DOHH2 (cell line): Measurements from ENCODE around the gene POSTN.

Experiments
- EZH2phosphoT487 ChIP-seq: fragments of 200-600 bp; sonication (generic); IDR thresholded peaks from 2 replicates; pipeline ENCODE4 v1.6.1; 2017; ENCODE audit warnings: borderline replicate concordance, mild to moderate bottlenecking, antibody characterized with exemption, low read length, moderate library complexity, mixed read lengths
- TF ChIP-seq, protein P1 (sequence below): fragments of 200-600 bp; sonication (generic); IDR thresholded peaks from one replicate; pipeline ENCODE4 v1.5.1; 2014; ENCODE audit warnings: antibody characterized with exemption, mild to moderate bottlenecking, low read depth, low read length; ENCODE audit not compliant: poor library complexity, severe bottlenecking

DNA sequence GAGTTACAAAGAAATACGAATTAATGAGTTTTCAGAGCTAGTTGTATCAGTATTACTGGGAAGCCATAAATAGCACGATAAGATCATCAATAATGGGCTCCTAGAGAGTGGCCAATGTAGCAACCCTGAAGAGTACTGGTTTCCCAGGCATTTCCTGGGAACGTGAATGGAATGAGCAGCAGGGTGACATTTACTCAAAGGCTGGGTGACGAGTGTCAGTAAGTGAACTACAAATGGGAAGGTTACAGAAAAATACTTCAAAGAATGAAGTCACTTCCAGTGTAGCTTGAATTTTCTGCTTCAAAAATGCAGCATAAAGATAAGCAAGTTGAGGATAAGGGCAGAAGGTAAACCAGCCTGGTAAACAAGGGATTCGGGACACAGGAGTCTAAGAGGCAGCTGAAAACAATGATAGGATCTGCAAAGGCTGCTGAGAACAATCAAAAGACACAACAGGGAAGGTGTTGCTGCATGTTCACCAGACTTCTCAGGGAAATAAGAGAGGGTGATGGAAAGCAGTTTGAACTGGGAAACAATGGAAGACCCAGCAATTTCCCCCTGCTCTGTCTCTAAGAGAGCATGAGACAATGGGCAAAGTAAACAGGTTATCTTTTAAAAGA, 48.6 kb upstream of the POSTN start:
- TF ChIP-seq, protein P1, sequence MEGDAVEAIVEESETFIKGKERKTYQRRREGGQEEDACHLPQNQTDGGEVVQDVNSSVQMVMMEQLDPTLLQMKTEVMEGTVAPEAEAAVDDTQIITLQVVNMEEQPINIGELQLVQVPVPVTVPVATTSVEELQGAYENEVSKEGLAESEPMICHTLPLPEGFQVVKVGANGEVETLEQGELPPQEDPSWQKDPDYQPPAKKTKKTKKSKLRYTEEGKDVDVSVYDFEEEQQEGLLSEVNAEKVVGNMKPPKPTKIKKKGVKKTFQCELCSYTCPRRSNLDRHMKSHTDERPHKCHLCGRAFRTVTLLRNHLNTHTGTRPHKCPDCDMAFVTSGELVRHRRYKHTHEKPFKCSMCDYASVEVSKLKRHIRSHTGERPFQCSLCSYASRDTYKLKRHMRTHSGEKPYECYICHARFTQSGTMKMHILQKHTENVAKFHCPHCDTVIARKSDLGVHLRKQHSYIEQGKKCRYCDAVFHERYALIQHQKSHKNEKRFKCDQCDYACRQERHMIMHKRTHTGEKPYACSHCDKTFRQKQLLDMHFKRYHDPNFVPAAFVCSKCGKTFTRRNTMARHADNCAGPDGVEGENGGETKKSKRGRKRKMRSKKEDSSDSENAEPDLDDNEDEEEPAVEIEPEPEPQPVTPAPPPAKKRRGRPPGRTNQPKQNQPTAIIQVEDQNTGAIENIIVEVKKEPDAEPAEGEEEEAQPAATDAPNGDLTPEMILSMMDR, result no peak
- no peak for TF ChIP-seq EZH2phosphoT487
